Esophagus (tissue), 2 donors: ENCODE results near the gene MRI1. TPM values are rescaled to one million over a fixed set of nuclear protein-coding genes. Genes with fewer than 3 reads are reported as not detected.
A peak's percentile ranks its signal among the peaks of the same experiment; 100 is the strongest.

Source experiments
- H3K27ac ChIP-seq, 2 donors: one replicate each; pipeline ENCODE4 v1.5.1; 2013; ENCODE audit warnings: low read depth in 2 of 2, mild to moderate bottlenecking in 2 of 2, inconsistent platforms in 1 of 2, low read length in 1 of 2, moderate library complexity in 1 of 2
- H3K27me3 ChIP-seq, 2 donors: one replicate each; pipeline ENCODE4 v1.6.1; 2013; ENCODE audit warnings: low read length in 2 of 2, control low read depth in 1 of 2, mild to moderate bottlenecking in 1 of 2; ENCODE audit not compliant: insufficient read depth in 2 of 2, control insufficient read depth in 1 of 2
- H3K36me3 ChIP-seq, 2 donors: one replicate each; pipeline ENCODE4 v1.6.1; 2013; ENCODE audit warnings: low read length in 1 of 2; ENCODE audit not compliant: control insufficient read depth in 2 of 2, insufficient read depth in 2 of 2
- H3K4me1 ChIP-seq, 2 donors: one replicate each; pipeline ENCODE4 v1.6.1; 2013; ENCODE audit warnings: low read length in 1 of 2; ENCODE audit not compliant: control insufficient read depth in 2 of 2, insufficient read depth in 2 of 2
- H3K4me3 ChIP-seq, 2 donors: one replicate each; pipeline ENCODE4 v1.5.1; 2013; ENCODE audit warnings: low read length in 2 of 2, mild to moderate bottlenecking in 2 of 2, low read depth in 1 of 2, moderate library complexity in 1 of 2
- H3K9me3 ChIP-seq, 2 donors: one replicate each; pipeline ENCODE4 v1.6.1; 2013; ENCODE audit warnings: mild to moderate bottlenecking in 2 of 2, low read depth in 1 of 2, low read length in 1 of 2, moderate library complexity in 1 of 2; ENCODE audit not compliant: control insufficient read depth in 2 of 2, insufficient read depth in 1 of 2
- WGBS, 2 donors: extraction: QIAGEN DNeasy Blood & Tissue Kit; methylation state at CpG; one replicate each; pipeline ENCODE4 v1.1.7; 2013; 5-methylcytosine and 5-hydroxymethylcytosine counted together
- polyA plus RNA-seq, 2 donors: library from polyadenylated mRNA; stranded (reverse); fragments of 200-250 nt; gene quantifications; one replicate each; pipeline ENCODE4 v1.2.3, GENCODE V29; 2013
- donor health status: healthy with polysubstance abuse.
- donor health status: Bipolar disorder and iron deficiency.

MRI1 gene
- polyA plus RNA-seq, 2 donors, result 17.7 to 28.9 TPM

- peaks cover 7 to 51% of the 10 kb centered on the region in 2 donors for H3K36me3 ChIP-seq
- no peak overlapping the region for H3K4me3 ChIP-seq
- H3K4me1 ChIP-seq, result no peaks in the 10 kb centered on the region
- 98 to 99% methylated on average over 9 of the region's 9 CpGs for WGBS, 2 donors
- no peaks in the 10 kb centered on the region for H3K9me3 ChIP-seq
- no peak overlapping the region for H3K27ac ChIP-seq
- no peaks in the 10 kb centered on the region for H3K27me3 ChIP-seq
Observed at GRCh38 chr19:13756210-13756609, 8.1 kb upstream of the MRI1 start.

- Histone ChIP-seq H3K9me3 (no peaks in the 10 kb centered on the region), H3K4me3 (no peak overlapping the region), H3K27me3 (no peaks in the 10 kb centered on the region), H3K36me3 (peaks cover 5 to 50% of the 10 kb centered on the region in 2 donors), H3K27ac (no peak overlapping the region), H3K4me1 (no peaks in the 10 kb centered on the region)
- WGBS, 2 donors, result 82 to 88% methylated on average over 15 of the region's 15 CpGs
Observed at GRCh38 chr19:13757805-13758772, 6.2 kb upstream of the MRI1 start.

- Histone ChIP-seq H3K27me3 (no peaks in the 10 kb centered on the region), H3K9me3 (no peaks in the 10 kb centered on the region), H3K27ac (no peak overlapping the region), H3K36me3 (peaks cover 4 to 49% of the 10 kb centered on the region in 2 donors), H3K4me3 (no peak overlapping the region), H3K4me1 (no peaks in the 10 kb centered on the region)
- 95 to 96% methylated on average over 24 of the region's 24 CpGs for WGBS, 2 donors
Observed at GRCh38 chr19:13758795-13759194, 5.5 kb upstream of the MRI1 start.

- WGBS, 2 donors, result 84 to 96% methylated on average over 8 of the region's 8 CpGs
- Histone ChIP-seq H3K27me3 (no peaks in the 10 kb centered on the region), H3K27ac (no peak overlapping the region), H3K36me3 (peaks cover 4 to 36% of the 10 kb centered on the region in 2 donors), H3K4me3 (no peak overlapping the region), H3K9me3 (no peaks in the 10 kb centered on the region), H3K4me1 (peaks cover 3 to 9% of the 10 kb centered on the region in 2 donors)
Observed at GRCh38 chr19:13761423-13761822, 2.9 kb upstream of the MRI1 start.

GRCh38 chr19:13762635-13763235 lies 1.6 kb upstream of the MRI1 start:
- Histone ChIP-seq H3K4me1 (peaks cover 3 to 9% of the 10 kb centered on the region in 2 donors), H3K36me3 (peaks cover 0 to 26% of the 10 kb centered on the region in 2 donors)
- 87 to 88% methylated on average over 42 of the region's 42 CpGs for whole genome bisulfite sequencing, 2 donors

GRCh38 chr19:13763265-13763664 lies 1.1 kb upstream of the MRI1 start:
- WGBS, 2 donors, result 86 to 93% methylated on average over 3 of the region's 3 CpGs
- no peak overlapping the region for H3K4me3 ChIP-seq
- H3K4me1 ChIP-seq, result peaks cover 3 to 9% of the 10 kb centered on the region in 2 donors
- no peaks in the 10 kb centered on the region for H3K9me3 ChIP-seq
- H3K36me3 ChIP-seq, result peaks cover 0 to 25% of the 10 kb centered on the region in 2 donors
- no peaks in the 10 kb centered on the region for H3K27me3 ChIP-seq
- no peak overlapping the region for H3K27ac ChIP-seq

More at GRCh38 chr19:13762635-13763235, 1.6 kb upstream of the MRI1 start:
- no peak overlapping the region for H3K27ac ChIP-seq
- H3K27me3 ChIP-seq, result no peaks in the 10 kb centered on the region
- no peaks in the 10 kb centered on the region for H3K9me3 ChIP-seq
- no peak overlapping the region for H3K4me3 ChIP-seq

- H3K36me3 ChIP-seq, result peaks cover 0 to 23% of the 10 kb centered on the region in 2 donors
- H3K9me3 ChIP-seq, result no peaks in the 10 kb centered on the region
- 1 to 2% methylated on average over 29 to 48 of the region's 48 CpGs for WGBS, 2 donors
Observed at GRCh38 chr19:13764821-13765394, 586 bp downstream of the MRI1 start.

GRCh38 chr19:13765395-13766094 lies 1.2 kb downstream of the MRI1 start:
- peak overlapping the region; percentile 48 to 74 for H3K27ac ChIP-seq
- no peaks in the 10 kb centered on the region for H3K9me3 ChIP-seq
- 55 to 58% methylated on average over 19 of the region's 19 CpGs for WGBS, 2 donors
- peaks cover 3 to 9% of the 10 kb centered on the region in 2 donors for H3K4me1 ChIP-seq
- peaks cover 0 to 23% of the 10 kb centered on the region in 2 donors for H3K36me3 ChIP-seq
- peak overlapping the region; percentile 79 to 94 for H3K4me3 ChIP-seq
- no peaks in the 10 kb centered on the region for H3K27me3 ChIP-seq

More at GRCh38 chr19:13764821-13765394, 586 bp downstream of the MRI1 start:
- H3K4me1 ChIP-seq, result peaks cover 3 to 9% of the 10 kb centered on the region in 2 donors
- H3K27ac ChIP-seq, result peak overlapping the region; percentile 48 to 74
- no peaks in the 10 kb centered on the region for H3K27me3 ChIP-seq
- peak overlapping the region; percentile 79 to 94 for H3K4me3 ChIP-seq

GRCh38 chr19:13766095-13766481 lies 1.8 kb downstream of the MRI1 start:
- 98% methylated on average over 3 of the region's 3 CpGs for WGBS, 2 donors
- Histone ChIP-seq H3K27ac (no peak overlapping the region), H3K36me3 (peaks cover 0 to 20% of the 10 kb centered on the region in 2 donors), H3K9me3 (no peaks in the 10 kb centered on the region), H3K4me1 (peaks cover 3 to 9% of the 10 kb centered on the region in 2 donors), H3K27me3 (no peaks in the 10 kb centered on the region), H3K4me3 (no peak overlapping the region)
